GM19324 (cell line): Measurements from ENCODE around the gene CDH4.

ENCODE experiments used
- ATAC-seq: cut with Tn5 transposase; IDR thresholded peaks from one replicate; pipeline ENCODE4 v1.9.1; 2021; ENCODE audit warnings: mild to moderate bottlenecking, moderate library complexity; ENCODE audit not compliant: unreplicated experiment, low FRiP score

Gene CDH4

DNA sequence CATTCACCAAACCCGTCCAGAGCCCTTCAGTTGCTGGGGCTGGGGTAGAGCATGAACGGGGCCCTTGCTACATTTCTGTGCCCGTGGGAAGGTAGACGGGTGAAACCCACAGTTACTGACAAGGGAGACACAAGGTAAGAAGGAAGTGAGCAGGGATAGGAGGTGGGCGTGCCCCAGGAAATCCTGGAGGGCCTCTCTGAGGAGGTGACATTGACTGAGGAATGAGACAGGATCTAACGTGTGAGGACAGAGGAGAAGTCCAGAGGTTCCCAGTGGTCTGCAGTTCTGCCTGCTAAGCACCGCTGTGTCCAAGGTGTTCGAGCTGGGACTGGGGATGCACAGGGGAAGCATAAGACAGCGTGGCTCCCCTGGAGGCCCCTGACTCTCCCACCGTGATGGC, 378.8 kb downstream of the CDH4 start:
- ATAC-seq, result no peak

DNA sequence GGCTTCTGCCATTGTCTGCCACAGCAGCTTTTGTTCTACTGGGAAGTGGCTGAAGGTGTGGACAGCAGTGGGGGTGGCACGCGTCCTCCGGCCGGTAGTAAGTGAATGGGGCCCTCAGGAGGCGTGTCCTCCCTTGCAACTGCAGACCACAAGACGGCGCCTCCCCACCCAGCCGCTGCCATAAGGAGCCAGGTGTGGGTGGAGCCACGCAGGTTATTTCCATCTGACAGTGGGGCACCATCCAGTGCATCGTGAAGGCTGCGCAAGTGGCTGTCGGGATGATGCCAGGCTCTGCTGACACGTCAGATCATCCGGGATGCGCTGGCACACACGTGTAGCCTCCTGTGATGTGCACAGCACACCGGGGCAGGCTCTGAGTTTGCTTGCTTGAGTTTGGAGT, 379.7 kb downstream of the CDH4 start:
- no peak for ATAC-seq

DNA sequence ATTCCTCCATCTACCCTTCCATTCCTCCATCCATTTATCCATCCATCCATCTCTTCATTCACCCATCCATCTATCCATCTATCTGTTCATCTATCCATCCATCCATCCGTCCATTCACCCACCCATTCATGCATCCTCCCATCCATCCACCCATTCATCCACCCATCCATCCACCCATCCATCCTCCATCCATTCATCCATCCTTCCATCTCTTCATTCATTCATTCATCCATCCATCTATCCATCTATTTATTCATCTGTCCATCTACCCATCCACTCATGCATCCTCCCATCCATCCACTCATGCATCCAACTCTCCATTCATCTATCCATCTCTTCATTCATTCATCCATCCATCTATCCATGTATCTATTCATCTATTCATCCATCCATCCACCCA, 380.9 kb downstream of the CDH4 start:
- no peak for ATAC-seq

DNA sequence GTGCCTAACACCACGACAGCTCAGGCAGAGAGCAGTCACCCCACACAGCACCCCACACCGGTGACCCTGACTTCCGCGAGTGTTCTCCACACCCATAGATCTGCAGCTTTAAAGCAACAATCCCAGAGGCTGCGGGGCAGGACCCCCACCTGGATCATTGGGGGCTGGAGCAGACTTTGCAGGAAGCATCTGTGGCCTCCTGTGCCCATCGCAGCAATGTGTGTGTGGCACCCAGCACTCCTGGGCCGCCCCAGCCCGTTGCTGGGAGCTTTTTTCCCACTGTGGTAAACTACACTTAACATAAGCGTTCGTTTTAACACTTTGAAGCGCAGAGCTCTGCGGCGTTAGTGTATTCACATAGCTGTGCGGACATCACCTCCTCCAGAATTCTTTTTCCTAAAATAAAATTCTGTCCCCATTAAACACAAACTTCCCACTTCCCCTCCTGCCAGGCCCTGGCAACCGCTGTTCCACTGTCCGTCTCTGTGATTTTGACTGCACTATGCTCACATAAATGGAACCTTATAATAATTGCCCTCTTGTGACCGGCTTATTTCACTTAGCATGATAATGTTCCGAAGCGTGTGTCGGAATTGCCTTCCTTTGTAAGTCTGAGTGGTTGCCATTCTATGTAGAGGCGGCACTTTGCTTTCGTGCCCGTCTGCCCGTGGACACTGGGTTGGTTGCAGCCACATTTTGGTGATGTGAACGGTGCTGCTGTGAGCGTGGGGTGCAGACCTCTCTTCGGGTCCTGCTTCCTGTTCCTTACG, 382.5 kb downstream of the CDH4 start:
- no peak for ATAC-seq

DNA sequence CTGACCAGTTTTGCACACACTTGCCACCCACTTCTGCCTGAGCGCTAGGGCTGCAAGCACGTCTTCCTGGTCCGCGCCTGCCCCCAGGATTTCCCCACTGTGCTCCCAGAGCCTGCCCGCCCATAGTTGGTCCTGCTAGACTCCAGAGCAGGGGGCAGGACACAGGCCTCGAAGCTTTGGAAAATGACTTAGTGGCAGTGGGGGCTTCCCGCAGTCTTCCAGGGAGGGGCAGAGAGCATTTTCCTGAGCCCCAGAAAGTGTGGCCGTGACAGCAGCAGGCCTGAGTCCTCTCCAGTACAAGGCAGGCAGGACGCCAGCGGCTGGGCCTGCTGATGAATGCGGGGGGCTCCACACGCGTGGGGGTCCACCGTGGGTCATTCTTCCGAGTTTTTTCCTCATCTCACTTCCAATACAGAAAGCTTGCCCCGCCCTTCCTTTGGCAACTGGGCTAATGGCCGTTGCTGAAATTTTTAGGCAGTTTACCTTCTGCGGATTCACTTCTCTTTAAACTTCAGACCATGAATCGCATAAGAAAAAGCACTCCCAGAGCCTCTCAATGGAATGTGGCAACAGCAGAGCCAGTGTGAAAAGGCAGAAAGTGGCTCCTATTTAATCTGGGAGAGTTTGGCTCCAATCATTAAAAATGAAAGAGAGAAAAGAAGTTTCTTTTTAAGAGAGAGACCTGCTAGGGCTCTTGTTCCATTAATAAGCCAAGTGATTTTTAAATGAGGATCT, 383.8 kb downstream of the CDH4 start:
- ATAC-seq, result no peak

DNA sequence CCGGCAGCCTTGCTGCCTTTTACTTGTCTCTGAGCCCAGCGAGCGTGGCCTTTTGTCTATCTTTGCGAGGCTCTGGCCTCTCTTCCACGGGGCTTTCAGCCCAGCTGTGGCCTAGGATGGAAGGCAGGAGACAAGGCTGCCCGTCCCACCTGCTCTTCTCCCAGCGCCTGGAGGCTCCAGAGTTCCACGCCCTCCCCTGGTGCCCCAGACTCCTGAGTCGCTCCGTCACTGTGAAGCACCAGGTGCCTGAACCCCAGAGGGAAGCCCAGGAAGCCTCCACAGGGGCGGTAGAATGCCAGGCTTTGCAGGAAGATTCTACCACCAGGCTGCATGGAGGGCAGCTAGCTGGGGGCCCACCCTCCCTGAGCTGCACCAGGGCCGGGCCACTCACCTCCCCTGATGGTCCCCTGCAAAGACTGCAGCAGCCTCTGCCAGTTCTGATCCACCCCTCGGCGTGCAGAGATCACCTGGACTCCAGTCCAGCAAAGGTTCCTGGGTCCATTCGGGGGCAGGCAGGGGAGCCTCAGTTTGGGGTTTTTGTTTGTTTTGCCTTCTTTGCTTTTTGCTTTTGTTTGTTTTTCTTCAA, 384.6 kb downstream of the CDH4 start:
- ATAC-seq, result no peak

DNA sequence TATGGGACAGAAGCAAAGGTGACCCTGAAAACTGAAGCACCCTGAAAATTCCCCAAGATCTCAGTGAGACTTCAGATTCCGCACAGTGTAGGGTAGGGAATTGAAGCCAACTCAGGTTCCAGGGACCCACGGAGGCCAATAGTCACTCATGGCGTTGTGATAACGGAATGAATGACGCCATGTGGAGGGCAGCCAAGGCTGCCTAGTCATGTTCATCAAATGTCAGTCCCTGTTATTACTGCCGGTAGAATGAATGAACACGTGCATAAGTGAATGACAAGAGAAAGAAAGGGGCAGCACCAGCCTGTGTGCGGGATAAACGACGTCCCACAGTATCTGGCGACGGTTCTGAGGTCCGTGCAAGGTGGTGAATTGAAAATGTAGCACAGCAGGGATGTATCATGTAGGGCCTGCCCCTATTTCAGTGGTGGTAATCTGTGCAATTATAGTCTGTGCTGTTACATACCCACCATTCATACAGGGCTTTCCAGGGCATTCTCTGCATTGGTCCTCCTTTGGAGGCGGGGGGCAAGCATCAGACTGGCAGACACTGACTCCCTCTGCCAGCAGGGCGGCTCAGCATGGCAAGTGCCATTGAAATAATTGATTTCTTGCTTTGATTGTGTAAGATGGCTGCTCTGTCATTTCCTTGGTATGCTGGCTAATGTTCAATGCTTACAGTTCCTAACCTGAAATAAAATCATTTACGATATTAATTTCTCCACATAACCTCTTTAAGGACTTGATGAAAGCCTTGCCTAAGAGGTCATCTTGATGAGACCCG, 386.9 kb downstream of the CDH4 start:
- no peak for ATAC-seq

DNA sequence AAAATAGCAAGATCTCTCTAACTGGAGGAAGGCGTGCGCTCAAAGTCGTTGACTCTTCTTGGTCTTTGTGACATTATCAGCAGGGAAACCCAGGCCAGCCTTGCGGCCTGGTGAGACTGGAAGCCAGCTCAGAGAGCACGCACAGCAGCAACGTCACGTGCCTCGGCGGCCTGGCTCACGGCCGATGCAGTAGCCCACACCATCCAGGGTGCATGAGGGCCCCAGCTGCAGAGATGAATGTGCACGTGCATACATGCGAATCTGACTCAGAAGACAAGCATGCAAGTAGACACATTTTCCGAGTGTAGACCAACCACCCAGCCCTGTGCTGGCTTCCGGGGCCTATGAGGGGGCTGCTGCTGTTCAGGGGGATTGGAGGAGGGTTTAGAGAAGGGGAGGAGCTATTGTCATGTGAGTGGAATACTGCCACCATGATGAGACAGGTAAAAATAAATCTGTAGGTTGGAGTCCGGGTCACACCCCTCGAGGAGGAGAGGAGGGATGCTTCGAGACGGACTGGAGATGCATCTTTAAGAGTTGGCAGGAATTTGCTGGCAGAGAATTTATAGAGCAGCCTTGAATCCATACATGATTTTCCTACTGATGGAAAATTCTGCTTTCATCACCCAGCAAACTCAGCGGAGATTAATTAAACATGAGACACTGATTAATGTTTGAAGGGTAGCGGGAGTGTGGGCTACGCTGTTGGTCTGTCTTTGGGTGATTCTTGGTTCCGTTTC, 388.2 kb downstream of the CDH4 start:
- ATAC-seq, result no peak

DNA sequence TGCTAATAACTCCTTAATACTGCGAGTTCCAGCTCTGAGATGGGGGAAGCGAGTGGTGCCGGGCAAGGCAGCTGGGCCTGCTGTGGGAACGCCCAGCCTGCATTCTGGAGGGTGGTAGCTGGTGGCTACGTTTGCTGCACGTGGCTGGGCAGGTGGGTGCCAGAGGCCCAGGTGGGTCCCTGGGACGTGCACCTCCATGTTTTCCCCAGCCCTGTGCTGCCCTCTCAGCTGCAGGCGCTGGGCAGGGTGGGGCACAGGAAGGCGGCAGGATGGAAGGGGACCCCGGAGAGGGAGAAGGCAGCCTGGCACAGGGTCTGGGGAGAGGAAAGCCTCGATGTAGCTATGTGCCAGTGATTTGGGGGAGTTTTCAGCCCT, 388.8 kb downstream of the CDH4 start:
- no peak for ATAC-seq

DNA sequence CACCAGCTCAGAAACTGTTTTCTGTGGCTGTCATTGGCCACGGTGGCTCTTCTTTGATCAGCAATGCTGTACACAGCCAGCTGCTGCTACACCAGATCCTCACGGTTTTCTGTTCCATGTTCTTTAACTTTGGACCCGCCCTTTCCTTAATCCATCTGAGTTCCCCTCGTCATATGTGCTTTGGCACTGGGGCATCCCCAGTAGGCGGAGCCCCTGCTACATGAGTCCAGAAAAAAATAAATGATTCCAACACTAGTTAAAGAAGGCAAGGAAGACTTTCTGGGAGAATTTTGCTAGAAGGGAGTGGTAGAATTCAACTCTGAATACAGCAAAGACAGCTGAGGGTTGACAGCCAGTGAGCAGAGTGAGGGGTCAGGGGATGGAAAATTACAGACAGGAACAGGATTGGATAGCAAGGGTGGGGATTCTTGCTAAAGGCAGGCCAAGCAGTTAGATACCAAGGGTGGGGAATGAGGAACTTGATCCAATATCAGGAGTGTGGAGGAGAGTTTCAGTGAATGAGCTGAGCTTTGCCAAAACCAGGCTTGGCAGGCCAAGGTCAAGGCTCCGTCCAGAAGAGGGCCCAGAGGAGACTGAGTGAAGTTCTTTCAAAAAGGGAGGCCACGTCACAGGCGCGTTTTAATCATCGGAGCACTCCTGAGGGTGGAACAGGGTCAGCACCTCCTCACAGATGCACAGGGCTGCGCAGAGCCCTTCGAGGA, 391.8 kb downstream of the CDH4 start:
- ATAC-seq, result no peak

DNA sequence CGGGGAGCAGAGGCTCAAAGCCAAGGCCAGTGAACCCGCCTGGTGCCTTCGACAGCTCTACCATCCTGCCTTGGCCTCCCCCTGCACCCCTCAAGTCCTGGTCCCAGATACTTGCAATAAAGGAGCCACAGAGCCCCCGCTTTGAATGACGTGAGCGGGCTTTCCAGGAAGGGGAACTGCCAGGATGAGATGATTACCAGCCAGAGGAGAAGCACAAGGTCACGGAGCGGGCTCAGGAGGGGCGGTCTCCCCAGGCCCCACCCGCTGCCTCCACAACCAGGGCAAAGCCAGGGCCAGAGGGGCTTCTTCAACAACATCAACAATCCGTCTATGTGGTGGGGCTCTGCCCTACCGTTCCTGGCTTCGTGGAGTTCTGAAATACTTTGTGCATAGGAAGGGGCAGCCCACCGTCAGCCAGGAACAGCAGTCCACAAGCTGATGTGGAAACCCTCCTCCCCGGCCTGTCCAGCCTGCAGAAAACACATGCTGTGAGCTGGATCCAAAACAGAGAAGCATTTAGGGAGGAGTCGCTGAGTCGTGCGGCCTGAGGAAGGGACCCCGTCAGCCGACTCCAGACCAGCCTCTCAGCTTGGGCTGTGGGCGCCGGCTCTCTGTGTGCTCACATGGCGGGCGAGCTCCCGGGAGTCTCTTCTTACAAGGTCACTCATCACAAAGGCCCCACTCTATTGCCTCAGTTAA, 392.5 kb downstream of the CDH4 start:
- ATAC-seq, result no peak

DNA sequence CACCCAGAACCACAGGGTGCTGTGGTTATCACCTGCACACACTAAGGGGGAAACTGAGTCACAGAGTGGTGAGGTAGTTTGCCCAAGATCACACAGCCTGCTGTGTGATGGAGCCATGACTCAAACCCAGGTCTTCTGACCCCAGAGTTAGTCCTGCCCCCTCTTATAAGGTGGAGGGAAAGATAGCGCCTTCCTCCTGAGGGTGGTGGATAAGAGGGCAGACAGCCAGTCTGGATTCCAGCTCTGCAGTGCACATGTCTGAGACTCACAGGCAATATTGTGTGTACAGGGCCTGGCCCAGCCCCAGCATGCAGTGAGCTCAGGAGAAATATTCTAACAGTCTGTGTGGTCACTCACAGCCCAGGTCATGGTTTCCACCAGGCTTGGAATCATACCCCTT, 393.7 kb downstream of the CDH4 start:
- ATAC-seq, result no peak

DNA sequence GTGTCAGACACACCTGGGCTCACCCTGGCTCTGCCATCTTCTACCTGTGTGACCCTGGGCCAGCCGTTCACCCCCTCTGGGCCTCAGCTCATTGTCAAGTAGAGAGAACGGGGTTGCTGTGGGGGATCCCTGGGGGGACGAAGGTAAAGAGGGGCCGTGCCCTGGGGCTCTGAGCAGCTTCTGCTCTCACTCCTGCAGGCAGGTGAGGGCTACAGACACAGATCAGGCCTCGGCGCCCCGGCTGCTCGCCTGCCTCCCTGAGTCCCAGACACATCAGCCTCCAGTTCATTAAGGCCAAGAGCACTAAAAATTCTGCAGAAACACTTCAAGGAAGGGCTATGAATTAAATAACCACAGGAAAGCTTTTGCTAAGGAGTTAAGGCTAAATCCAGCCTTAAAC, 394.4 kb downstream of the CDH4 start:
- no peak for ATAC-seq

DNA sequence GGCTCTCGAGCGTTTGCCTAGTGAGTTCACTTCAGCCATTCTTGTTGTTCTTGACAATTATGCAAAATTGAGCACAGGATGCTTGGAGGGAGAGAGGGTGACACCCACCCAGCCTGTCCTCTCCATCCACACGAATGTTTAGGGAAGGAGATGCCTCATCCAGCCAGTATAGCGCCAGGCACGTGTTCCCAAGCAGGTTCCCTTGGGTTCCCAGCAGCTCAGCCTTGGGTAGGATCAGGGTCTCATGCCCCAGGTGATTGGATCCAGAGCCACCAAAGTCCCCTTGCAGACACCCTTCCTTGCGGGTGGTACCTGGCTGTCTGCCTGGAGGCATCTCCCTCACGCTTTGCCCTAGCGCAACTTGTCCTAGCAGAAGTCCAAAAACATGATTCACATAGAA, 394.9 kb downstream of the CDH4 start:
- no peak for ATAC-seq

DNA sequence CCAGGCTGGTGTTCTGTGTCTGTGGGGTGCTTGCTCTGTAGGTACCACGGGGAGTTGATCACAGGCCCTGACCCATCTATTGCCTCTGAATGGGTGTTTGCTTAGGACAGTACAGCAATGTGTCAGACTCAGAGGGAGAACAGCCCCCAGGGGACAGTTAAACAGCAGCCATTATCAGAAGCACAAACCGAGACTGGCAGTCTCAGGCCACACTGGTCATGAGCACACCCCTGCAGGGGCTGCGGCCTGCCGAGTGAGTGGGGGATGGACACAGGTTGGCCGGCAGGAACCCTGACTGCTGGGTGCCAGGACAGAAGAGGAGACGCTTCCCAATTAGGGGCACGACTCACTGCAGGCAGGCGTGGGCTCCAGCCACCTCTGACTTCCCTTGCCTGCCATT, 395.6 kb downstream of the CDH4 start:
- no peak for ATAC-seq

DNA sequence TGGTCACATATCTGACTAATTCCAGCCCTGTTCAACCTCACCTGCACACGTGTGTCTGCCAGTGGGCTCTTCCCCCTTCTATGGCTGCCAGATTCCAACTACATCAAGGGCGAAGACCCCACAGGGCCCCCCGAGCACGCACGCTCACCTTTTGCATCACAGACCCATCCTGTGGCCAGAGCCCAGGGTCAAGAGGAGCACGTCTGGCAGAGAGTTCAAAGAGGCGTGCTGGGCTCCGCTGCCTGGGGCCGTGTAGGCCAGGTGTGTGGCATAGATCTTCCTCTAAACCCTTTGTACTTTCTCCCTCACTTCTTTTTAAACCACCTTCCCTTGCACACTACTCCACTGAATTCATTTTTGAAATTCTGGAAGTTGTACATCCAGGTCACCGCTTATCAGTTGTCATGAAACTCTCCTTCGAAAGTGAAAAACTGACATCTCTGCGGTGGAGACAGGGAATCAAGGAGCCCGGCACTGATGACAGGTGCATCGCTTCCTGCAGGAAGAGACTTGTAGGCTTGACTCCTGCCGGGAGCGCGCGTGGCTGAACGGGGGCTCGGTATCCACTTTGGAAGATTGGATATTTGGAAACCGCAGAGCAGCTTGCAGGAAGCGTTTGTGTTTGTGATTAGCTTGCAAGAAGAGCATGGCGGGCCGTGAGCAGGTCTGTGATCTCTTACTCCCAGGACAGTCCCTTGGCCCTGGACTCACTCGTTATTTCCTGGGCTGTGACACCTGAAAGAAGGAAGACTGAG, 397.2 kb downstream of the CDH4 start:
- ATAC-seq, result no peak

DNA sequence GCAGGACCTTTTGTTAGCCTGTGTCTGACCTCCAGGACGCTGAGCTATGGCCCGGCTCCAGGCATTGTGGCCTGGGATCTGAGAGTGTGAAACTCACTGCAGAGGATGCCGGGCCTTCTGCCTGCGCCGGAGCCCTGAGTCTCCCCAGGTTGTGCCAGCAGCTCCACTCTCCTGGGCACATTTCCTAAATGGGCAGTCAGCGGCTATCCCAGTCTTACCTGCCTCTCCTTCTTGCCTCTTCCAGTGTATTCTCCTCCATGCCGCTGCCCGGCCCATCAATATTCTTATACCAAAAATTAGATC, 397.8 kb downstream of the CDH4 start:
- no peak for ATAC-seq

DNA sequence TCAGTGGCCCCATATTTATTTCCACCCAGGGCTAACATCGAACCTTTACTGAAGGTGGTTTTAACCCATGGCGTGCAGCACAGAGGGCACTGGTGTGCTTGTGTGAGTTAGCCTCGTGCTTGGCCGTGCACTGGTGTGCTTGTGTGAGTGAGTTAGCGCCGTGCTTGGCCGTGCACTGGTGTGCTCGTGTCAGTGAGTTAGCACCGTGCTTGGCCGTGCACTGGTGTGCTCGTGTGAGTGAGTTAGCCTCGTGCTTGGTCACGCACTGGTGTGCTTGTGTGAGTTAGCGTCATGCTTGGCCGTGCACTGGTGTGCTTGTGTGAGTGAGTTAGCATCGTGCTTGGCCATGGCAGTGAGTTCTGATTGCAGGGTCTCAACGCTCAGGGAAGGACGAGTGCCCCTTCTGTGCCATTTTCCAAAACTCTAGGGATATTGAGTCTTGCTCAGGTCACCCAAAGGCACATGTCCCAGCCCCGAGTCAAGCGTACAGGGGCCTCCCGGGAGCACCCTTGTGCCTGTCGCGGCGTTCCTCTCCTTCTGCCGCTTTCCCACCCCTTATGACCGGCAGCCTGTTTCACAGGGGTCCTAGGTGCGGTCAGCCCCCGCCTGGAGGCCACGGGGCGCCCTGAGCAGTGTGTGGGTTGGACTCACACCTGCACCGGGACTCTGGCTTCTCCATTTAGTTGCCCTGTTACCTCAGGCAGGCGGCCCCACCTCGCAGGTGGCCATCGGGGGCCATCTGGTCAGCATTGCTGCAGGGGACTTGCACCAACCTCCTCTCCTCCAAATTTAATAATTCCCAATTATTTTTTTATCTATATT, 399.1 kb downstream of the CDH4 start:
- ATAC-seq, result no peak
